IPS-NIHi11 (cell line): Measurements from ENCODE around the gene AGO3.

Experiments used
- DNase-seq: peaks from one replicate; pipeline ENCODE4 v3.0.0; 2012; ENCODE audit warnings: mixed read lengths, low spot score

AGO3 gene

DNA sequence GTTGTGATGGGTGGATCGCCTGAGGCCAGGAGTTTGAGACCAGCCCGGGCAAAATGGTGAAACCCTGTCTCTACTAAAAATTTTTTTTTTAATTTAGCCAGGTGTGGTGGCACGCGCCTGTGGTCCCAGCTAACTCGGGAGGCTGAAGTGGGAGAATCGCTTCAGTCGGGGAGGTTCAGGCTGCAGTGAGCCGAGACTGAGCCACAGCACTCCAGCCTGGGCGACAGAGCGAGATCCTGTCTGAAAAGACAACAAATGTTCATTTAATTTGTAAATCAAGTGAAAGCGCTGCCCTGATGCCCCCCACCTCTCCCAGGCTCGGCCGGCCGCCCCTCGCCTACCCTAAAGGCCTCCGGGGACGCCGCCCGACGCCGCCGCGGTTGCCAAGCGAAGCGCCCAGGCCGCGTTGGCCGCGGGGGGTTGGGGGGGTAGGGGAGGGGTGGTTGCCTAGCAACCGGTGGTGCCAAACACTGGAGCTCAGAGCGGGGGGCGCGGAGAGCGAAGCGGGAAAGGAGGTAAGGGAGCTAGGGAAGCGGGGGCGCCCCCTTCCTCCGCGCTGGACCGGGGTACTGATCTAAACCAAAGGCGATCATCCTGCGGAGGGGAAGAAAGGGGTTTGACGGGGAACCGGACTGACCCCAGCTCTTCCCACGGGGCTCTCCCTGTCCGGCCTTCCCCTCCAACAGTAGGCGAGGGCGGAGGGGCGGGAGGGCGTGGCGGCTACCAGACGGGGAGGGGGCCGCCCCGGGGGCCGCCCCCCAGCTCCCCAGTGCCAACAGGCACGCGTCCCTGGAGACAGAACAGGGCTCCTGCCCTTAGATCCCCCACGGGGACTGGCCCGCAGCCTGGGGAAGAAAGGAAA is 153.0 kb downstream of the AGO3 start, which contains the start of gene TEKT2:
TSS of gene TEKT2 (plus strand) at position 460 of the 862 bp plus-strand sequence. CDS start 828 bp downstream, outside the sequence.
- DNase-seq: peak; percentile 93

- DNase-seq: no peak
Measured at GRCh38 chr1:36084497-36085115, 153.7 kb downstream of the AGO3 start.

DNA sequence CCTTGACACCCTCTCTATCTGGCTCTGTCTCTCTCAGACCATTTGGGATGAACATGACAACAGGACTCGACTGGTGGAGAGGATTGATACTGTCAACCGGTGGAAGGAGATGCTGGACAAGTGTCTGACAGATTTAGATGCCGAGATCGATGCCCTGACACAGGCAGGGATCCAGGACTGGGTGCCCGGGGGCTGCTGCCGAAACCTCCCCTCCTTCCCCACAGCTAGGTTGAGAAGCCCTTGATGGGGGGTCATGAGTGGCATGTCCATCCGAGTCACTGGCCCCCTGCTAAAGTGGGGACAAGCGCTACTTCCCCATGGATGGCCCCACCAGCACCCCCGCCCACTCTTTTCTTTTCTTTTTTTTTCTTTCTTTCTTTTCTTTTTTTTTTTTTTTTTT is 154.2 kb downstream of the AGO3 start:
- DNase-seq: no peak

DNA sequence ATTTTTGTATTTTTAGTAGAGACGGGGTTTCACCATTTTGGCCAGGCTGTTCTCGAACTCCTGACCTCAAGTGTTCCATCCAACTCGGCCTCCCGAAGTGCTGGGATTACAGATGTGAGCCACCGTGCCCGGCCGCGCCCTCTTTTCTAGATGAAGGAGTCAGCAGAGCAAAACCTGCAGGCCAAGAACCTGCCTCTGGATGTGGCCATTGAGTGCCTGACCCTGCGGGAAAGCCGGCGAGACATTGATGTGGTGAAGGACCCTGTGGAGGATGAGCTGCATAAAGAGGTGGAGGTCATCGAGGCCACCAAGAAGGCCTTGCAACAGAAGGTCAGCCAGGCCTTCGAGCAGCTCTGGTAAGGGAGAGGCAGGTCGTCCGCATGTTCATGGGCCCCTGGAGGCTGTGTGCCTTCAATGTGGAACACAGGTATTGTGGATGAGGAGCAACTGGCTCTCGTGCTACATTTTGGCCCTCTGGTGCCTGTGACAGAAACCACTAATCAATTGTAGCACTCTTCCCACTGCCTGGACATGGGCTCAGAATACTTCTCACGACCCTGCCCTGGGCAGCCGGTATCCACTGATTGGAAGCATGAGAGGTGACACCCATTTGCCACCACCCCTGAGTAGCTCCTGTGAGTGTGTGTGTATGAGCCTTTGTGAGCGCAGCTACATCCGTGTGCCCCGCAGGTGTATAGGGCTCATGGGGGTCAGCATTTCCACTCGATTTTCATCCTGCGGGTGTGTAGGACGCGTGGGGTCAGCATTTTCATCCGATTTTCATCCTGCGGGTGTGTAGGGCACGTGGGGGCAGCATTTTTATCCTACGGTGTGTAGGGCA is 155.0 kb downstream of the AGO3 start:
- DNase-seq: no peak

DNA sequence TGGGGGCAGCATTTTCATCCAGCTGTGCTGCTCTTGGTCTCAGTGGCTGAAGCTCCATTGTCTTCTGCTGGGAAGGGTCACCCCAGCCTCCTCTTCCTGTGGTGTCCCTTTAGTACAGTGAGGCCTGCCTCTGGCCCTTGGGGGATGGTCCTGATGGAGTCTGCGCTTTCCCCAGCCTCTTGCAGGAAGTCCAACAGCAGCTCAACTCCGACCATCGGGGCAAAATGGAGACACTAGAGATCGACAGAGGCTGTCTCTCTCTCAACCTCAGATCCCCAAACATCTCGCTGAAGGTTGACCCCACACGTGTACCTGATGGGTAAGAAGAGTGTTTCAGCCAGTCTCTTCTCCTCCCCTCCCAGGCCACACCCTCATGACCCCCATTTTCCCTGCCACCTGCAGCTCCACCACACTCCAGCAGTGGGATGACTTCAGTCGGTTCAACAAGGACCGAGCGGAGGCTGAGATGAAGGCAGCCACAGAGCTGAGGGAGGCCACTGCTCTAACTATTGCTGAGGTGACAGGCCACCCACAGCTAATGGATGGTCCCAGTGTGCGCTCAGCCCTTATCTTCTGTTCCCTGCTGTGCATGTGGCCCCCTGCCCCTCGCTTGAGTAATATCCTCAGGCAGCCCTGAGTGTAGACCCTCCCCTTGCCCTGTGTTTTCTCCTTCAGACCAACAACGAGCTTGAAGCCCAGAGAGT is 155.8 kb downstream of the AGO3 start:
- DNase-seq: no peak

- no peak for DNase-seq
Measured at GRCh38 chr1:36087233-36088123, 156.6 kb downstream of the AGO3 start.

- no peak for DNase-seq
Measured at GRCh38 chr1:36088265-36088576, 157.3 kb downstream of the AGO3 start.

DNA sequence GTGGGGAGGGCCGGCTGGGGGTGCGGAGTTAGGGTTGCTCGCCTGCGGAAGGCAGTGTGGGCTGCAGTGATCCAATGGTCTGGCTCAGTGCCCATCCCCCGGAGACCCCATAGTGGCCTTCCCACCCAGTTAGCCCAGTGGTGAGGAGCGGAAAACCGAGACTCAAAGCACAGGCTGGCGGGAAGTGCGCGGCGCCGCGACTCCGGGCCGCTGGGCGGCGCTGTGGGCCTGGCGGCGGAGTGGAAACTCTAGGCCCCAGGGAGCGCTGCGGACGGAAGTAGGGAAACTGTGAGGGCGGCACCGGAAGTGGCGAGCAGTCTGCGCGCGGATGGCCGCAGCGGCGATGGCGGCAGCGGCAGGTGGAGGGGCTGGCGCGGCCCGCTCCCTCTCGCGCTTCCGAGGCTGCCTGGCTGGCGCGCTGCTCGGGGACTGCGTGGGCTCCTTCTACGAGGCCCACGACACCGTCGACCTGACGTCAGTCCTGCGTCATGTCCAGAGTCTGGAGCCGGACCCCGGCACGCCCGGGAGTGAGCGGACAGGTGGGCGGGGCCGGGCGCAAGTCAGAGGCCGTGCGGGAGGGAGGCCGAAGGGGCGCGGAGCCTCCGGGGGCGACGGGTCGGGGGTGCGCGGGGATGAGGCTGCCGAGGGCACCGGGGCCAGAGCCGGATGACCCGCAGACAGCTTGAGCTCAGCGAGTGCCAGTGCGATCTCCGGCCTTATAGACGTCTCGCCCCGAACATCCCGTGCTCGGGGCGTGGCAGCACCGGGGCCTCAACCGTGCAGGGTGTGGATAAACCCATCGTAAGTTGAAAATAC is 157.9 kb downstream of the AGO3 start, which contains the start of gene ADPRS:
TSS of gene ADPRS (plus strand) at position 316 of the 816 bp plus-strand sequence. CDS start at position 329, 13 bp downstream.
- DNase-seq: peak; percentile 97

DNA sequence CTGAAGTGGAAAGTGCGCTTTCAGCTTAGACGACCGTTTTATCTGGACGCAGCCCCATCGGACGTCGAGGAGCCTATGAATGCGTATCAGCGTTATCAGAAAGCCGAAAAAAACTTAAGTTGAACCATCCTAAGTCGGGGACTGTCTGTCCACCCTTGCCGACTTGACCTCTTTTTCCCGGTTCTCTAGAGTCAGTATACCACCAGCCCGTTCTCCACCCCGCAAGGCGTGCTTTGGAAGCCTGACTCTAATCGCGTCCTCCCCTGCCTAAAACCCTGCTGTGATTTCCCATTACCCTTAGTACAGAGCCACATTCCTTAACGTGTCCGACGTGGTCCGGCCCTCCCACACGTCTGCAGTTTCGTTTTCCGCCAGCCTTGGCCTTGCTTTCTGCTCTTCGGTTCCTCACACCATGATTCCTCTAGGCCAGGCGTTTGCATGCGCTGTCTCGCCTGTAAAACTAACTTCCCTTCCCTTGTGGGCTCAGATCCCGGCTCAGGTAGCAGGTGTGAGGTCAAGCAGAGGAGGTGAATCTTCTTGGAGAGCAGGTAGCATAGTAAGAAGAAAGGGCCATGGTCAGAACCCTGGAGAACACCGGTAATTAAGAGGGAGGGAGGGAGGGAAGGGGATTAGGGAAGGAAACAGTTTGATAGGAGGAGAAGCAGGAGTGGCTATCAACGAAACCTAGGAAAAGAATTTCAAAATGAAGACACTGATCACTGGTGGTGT is 158.7 kb downstream of the AGO3 start:
- no peak for DNase-seq

- no peak for DNase-seq
Measured at GRCh38 chr1:36091141-36091540, 160.2 kb downstream of the AGO3 start.

DNA sequence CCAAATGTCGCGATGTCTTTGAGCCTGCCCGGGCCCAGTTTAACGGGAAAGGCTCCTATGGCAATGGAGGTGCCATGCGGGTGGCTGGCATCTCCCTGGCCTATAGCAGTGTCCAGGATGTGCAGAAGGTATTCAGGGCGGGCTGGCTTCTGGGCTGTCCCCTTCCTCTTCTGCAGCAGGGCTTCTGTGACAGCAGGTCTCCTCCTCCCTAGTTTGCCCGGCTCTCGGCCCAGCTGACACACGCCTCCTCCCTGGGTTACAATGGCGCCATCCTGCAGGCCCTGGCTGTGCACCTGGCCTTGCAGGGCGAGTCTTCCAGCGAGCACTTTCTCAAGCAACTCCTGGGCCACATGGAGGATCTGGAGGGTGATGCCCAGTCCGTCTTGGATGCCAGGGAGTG is 160.8 kb downstream of the AGO3 start:
- DNase-seq: no peak

GRCh38 chr1:36092166-36092797 is 161.4 kb downstream of the AGO3 start:
- DNase-seq: no peak

GRCh38 chr1:36092798-36093185 is 161.9 kb downstream of the AGO3 start:
- no peak for DNase-seq

DNA sequence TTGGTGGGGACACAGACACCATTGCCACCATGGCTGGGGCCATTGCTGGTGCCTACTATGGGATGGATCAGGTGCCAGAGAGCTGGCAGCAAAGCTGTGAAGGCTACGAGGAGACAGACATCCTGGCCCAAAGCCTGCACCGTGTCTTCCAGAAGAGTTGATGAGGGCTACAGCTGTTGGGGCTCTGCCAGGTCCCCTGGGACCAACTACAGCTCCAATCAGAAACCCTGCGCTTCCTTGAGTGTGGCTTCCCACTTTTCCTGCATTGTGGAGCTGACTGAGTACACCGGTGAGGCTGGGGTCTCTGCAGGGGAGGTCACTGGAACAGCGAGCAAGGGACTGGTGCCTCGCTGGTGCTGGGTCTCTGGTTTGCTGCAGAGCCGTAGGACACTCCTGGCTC is 162.3 kb downstream of the AGO3 start:
- no peak for DNase-seq

DNA sequence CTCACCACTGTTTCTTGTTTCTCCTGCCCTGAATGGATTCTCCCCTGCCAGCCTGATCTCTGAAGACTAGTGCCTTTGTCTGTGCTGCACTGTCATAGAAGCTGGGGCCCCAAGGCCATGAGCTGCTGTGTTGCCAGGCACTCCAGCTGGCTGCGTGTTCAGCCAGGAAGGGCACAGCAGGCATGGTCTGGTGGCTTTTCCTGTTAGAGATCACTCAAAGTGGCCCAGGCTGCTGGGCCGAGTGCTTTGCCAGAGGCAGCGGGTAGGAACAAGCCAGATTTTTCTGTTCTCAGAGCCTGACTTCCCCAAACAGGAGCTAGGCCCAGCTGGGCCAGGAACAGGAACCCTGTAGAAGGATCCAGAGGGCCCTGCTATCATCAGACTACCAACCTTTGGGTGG is 163.0 kb downstream of the AGO3 start:
- DNase-seq: no peak

- DNase-seq: no peak
Measured at GRCh38 chr1:36094621-36095061, 163.7 kb downstream of the AGO3 start.

GRCh38 chr1:36095760-36096405 is 165.0 kb downstream of the AGO3 start:
- no peak for DNase-seq
